ENCODE data around the gene DPP4.

DPP4 gene

DNA sequence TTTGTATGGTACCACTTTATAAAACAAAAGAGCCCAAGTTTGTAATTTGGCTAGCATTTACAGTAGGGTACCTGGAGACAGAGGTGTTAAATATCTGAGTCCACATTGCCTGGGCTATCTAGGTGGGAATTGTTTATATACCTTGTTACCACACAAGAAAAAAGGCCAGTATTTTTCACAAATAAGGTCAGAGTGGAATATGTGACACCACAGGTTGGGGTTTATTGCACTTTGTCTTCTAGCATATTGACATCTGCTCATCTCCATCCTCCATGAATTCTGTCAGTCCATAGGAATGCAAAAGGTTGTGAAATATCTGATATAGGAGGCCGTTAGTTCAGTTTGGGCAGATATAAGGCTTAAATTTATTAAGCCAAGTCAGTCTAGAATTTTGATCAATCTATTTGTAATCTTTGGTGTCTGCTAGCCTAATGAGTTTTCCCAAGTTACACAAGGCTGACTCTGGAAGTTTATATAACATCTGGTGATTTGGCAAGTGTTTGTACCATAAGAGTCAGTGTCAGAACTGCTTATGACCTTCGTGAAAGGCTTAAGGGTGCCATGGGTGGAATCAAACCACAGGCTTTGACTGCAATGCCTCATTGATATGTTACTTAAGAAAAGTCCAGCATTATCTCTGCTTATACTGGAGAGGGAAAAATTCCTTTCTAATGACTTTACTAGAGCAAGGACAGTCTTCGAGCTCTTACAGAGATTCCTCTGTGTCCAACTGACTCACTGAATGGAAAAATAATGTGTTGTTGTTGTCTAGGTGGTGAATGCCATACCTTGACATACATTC, 11.3 kb upstream of the DPP4 start:
- no peak for DNase-seq (ENCODE audit: low read depth in 1 of 2, low spot score in 1 of 2)

DNA sequence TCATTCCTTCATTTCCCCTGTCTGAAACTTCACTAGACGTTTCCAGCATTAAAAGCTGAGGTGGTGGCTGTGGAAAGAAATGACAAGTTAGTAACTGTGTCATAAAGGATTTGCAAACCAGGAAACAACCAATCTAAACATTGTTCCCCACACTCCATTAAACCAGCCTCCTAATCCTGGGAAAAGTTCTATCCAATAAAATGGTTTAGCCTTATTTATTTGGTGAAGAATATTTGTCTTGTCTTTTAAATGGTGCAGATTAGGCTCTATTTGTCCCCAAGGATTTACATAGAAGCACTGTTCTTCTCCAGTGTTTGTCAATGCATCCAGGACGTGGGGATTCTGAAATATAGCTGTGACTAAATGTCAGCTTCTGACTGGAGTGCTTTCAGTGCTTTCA, 10.5 kb upstream of the DPP4 start:
- no peak for DNase-seq (ENCODE audit: low read depth in 1 of 2, low spot score in 1 of 2)

- DNase-seq (ENCODE audit: low read depth in 1 of 2, low spot score in 1 of 2) = no peak
Observed at GRCh38 chr2:162082681-162083080, 8.7 kb upstream of the DPP4 start.

- no peak for DNase-seq (ENCODE audit: low read depth in 1 of 2, low spot score in 1 of 2)
Observed at GRCh38 chr2:162082036-162082435, 8.0 kb upstream of the DPP4 start.

DNA sequence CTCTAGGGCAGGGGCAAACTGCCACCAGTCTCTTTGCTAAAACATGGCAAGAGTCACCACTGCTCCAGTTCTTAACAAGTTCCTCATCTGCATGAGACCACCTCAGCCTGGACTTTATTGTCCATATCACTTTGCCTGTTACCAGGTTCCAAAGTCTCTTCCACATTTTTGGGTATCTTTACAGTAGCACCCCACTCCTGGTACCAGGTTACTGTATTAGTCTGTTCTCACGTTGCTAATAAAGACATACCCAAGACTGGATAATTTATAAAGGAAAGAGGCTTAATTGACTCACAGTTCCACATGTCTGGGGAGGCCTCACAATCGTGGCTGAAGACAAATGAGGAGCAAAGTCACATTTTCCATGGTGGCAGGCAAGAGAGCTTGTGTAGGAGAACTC, 5.5 kb upstream of the DPP4 start:
- DNase-seq (ENCODE audit: low read depth in 1 of 2, low spot score in 1 of 2) = no peak

GRCh38 chr2:162075689-162076132, 1.7 kb upstream of the DPP4 start:
- DNase-seq (ENCODE audit: low read depth in 1 of 2, low spot score in 1 of 2) = no peak

DNA sequence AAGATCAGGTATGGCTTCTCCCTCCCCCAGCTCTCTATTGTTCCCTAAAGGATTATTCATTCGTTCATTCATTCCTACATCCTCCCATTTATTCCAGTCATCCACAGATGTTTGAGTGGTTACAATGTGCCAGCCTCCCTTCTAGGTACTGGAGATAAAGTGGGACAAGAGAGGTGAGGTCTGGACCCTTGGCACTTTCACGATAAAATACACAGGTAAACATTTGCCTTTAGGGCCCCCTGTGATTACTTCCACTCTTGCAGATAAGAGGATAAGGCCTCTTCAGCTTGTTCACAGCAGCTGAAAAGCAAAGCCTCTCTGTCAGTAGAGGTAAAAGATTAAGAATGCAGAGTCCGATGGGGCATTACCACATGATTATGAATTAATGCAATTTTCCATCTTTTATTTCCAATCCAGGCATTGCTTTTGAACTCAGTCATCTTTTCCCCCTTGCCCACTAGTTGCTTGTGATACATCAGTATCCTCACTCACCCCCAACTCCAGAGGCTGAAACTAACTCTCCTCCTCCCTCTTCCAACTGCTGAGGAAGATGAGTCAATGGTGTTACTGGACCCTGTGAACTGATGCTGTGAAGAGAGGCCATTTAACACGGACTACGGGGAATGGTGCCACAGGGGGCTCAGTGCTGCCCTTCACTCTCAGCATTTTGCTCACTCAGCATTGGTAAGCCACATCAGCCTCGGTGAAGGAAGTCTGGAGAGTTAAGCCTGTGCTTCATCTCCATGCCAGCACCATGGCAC, 1.1 kb upstream of the DPP4 start:
- DNase-seq (ENCODE audit: low read depth in 1 of 2, low spot score in 1 of 2) = no peak

- no peak for DNase-seq (ENCODE audit: low read depth in 1 of 2, low spot score in 1 of 2)
Observed at GRCh38 chr2:162074632-162074895, 549 bp upstream of the DPP4 start.

GRCh38 chr2:162072976-162073887, 783 bp downstream of the DPP4 start:
- peak; percentile 5 to 10 for DNase-seq (ENCODE audit: low read depth in 1 of 2, low spot score in 1 of 2)

DNA sequence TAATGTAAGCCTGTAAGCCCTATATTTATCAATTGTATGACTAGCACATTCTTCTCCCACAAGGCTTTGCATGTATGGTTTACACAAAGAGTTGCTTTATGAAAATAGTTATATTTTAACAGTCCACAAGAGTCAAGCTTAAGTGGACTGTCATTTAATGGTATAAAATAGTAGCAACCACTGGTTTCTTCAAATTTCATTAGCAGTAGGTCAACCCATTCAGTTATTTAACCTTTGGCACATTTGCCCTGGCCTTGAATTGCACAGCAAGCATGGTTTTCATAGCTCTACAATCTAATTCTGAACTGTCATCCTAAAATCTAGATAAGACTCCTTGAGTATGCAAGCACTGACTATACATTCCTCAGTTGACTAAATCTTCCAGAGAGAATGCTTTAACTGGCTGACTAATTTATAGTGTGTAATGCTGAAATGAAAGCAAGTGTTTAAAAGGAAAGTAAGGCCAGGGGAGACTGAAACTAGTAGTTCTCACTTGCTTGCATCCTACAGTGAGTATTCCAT, 1.8 kb downstream of the DPP4 start:
- no peak for DNase-seq (ENCODE audit: low read depth in 1 of 2, low spot score in 1 of 2)

GRCh38 chr2:162071001-162071400, 3.0 kb downstream of the DPP4 start:
- no peak for DNase-seq (ENCODE audit: low read depth in 1 of 2, low spot score in 1 of 2)

GRCh38 chr2:162070228-162070936, 3.6 kb downstream of the DPP4 start:
- no peak for DNase-seq (ENCODE audit: low read depth in 1 of 2, low spot score in 1 of 2)

DNA sequence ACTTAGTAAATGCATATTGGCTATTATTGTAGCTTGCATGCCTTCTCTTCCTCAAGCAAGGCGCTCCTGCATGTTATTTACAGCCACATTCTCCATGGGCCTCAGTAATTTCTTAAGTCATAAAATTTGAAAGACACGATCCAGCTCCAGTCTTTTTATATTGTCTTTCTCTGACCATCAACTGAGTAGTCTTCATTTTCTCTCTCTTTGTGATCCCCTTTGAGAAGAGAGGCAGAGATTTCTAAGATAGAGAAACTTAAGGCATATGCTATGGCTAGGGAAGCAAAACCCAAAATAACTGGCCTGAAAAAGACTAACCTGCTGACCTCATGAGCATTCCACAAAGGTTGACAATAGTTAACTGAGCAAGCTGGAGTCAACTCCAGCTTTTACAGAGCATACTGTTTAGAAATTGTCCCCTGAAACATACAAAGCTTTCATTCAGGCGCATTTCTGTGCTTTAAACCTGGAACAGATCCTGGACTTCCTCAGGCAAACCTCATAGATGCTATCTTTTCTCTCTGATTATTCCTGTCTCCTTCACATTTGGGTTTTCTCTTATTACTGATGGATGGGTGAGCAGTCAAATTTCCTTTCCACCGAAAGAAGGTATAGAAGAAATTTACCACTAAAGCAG, 4.6 kb downstream of the DPP4 start:
- DNase-seq (ENCODE audit: low read depth in 1 of 2, low spot score in 1 of 2) = no peak

- no peak for DNase-seq (ENCODE audit: low read depth in 1 of 2, low spot score in 1 of 2)
Observed at GRCh38 chr2:162067596-162067995, 6.4 kb downstream of the DPP4 start.

DNA sequence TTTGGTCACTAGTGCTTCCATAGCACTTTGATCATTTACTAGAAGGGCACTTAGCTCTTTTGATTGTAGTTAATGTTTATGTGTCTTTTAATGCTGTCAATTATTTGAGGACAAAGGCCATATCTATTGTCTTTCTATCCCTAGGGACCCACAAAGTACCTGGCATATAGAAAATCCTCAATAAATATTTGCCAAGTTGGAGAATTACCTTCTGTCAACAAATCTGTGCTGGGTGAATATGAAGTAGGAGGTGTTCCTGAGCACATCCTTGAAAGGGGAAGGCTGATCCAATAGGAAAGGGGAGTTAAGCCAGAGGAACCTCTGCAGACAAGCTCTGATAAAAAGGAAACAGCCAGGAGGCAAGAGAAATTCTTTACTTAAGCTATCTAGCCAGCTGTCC, 8.2 kb downstream of the DPP4 start:
- DNase-seq (ENCODE audit: low read depth in 1 of 2, low spot score in 1 of 2) = no peak

DNA sequence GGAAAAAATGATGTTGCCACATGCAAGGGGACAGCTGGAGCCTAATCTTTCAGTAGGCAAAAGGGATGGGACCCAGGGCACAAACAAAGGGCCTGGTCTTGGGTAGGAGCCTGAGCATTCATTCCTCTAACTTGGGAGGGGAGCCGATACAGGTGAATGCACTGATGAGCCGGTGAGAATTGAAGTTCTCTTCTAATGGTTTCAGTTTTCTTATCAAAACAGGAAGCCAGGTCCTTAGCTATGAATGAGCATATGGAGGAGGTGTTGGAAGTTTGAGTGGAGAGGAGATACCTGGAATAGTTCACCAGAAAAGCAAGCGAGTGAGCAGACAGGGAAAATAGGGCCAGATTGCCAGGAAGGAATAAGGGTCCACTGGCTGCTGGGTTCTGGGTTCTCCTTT, 10.1 kb downstream of the DPP4 start:
- no peak for DNase-seq (ENCODE audit: low read depth in 1 of 2, low spot score in 1 of 2)

GRCh38 chr2:162063281-162063680, 10.7 kb downstream of the DPP4 start:
- no peak for DNase-seq (ENCODE audit: low read depth in 1 of 2, low spot score in 1 of 2)

- no peak for DNase-seq (ENCODE audit: low read depth in 1 of 2, low spot score in 1 of 2)
Observed at GRCh38 chr2:162062559-162062958, 11.5 kb downstream of the DPP4 start.

- DNase-seq (ENCODE audit: low read depth in 1 of 2, low spot score in 1 of 2) = no peak
Observed at GRCh38 chr2:162061021-162061420, 13.0 kb downstream of the DPP4 start.

DNA sequence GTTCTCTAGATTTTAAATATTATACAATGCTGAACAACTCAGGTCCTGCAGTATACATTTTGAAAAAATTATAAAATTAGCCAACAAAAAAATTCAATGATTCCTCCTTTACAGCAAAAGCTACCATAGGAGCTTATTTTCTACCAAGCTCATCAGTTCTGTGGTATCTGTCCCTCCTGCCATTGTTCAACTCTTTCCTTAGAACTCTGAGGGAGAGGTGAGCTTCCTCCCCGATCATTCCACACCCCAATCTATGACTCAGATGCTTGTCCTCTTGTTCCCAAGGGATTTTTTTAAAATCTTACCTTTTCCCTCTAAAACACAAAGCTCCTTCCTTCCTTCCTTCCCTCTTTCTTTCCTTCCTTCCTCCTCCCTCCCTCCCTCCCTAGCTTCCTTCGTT, 13.5 kb downstream of the DPP4 start:
- DNase-seq (ENCODE audit: low read depth in 1 of 2, low spot score in 1 of 2) = no peak
